T-helper 1 cell treated with Interleukin-12 subunit alpha and Interleukin-12 subunit beta and Interleukin-4 antibody, amounts not matched to agents 30 ng/mL and 1 ng/mL, for 36 hours (primary cell): Measurements from ENCODE around the gene PTPN7. TPM values are rescaled to one million over a fixed set of nuclear protein-coding genes. Genes with fewer than 3 reads are reported as not detected.
"Not testable (repeated sequence)": the region's sequence is repeated elsewhere in the genome, so short reads cannot be mapped to it uniquely, and the experiment has no call there.

Experiments used
- intact Hi-C: fragments of 100-400 bp; cut with micrococcal nuclease; formaldehyde crosslinking; loops from one replicate; pipeline ENCODE4 v1.15.1; 2024
- total RNA-seq: library from RNA; stranded (reverse); gene quantifications from 2 replicates; pipeline ENCODE4 v1.2.3, GENCODE V29; 2022

The PTPN7 gene
- total RNA-seq, 1 donor from 2014 or later: 302 TPM

DNA sequence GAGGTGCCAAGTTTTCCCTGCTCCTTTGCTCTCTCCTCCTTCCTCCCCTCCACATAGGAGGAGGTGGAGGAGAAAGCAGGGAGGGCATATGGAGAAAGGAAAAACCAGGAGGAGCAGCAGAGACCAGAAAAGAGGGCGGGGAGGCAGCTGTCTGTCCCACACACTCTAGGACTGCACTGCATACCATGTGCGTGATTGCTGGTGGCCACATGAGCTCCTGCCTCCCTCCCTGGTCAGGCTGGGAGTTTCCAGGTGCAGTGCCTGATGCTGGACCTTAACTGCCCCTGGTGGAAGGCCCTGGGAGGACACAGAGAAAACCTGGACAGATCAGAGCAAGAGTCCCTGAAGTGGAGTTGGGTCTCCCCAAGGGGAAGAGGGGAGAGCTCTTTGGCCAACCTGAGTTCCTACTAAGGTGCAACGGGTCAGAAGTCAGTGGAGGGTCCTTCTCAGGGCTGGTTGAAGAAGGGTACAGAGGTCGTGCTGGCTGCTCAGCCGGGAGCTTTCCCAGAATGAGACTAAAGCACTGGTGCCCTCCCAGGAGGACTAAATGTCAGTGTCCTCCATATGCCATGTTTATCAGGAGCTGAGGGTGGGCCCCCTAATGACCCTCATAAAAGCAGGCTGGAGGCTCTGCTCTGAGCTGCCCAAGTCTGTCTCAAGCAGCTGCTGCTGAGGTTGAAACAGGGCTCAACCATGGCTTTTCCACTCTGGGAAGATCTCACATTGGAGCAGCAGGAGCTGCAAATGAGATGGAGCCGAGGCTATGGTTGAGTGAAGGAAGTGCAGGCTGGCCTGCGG, 29.7 kb upstream of the PTPN7 start:
- intact Hi-C loops: loop anchor here (1.0 to 5.0 kb wide), 2 partner anchors 125 to 527 kb away; no protein-coding TSS in a partner anchor

DNA sequence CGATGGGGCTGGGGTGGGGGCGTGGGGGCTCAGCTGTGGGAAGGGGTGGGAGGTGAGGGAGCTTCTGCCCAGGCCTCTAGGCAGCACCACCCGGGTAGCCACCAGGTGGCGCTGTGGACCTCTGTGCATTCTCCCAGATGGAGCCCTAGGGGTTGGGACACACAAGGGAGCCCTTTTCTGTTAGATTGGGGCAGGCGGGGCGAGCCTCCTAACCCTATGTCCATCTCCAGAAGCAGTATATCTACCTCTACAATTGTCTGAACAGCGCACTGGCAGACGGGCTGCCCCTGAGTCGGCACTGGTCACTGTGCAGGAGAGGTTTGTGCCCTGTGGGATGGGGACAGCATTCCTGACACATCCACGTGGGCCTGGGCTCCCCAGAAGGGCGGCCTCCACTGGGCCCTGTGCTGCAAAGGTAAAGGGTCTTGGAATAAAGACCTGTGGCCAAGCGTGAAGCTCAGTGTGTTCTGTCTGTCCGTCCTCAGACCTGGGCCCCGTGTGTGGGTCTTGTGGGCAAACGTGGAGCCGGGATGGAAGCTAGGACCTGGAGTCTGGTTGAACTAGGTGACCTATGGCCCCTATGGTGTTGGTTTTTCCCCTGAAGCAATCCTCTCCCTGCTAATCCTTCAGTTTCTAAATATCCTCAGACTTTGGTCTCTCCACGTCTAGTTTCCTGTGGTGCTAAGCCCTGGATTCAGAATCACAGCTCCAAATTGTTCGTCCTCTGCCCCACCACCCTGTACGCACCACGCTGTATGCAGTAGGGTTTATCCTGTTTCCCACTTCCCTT, 28.8 kb upstream of the PTPN7 start:
- intact Hi-C loops: loop anchor here (1.0 to 5.0 kb wide), 2 partner anchors 126 to 528 kb away; no protein-coding TSS in a partner anchor

DNA sequence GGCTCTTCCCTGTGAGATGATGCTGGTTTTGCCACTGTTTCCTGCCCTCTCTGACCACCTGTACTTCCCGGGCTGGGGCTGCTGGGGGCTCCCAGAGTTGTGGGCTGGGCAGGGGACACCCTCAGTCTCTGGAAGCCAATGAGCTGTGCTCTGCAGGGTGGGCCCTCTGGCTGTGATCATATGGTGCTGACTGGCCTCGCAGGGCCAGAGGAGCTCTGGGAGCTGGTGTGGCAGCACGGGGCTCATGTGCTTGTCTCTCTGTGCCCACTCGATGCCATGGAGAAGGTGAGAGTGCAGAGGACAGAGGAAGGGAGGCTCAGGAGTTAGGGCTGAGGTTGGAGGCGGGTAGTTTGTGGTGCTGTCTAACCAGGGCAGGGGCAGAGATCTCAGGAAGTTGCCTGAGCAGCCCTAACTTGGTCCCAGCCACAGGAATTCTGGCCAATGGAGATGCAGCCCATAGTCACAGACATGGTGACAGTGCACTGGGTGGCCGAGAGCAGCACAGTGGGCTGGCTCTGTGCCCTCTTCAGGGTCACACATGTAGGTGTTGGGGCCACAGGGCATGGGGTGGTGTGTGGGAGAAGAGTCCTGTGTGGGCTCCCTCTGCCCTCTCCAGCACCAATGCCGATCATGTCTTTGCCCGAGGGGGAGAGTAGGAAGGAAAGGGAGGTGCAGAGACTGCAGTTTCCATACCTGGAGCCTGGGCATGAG, 27.4 kb upstream of the PTPN7 start:
- intact Hi-C loops: loop anchor here (5.0 kb wide), 1 partner anchor 529 kb away; no protein-coding TSS in a partner anchor

DNA sequence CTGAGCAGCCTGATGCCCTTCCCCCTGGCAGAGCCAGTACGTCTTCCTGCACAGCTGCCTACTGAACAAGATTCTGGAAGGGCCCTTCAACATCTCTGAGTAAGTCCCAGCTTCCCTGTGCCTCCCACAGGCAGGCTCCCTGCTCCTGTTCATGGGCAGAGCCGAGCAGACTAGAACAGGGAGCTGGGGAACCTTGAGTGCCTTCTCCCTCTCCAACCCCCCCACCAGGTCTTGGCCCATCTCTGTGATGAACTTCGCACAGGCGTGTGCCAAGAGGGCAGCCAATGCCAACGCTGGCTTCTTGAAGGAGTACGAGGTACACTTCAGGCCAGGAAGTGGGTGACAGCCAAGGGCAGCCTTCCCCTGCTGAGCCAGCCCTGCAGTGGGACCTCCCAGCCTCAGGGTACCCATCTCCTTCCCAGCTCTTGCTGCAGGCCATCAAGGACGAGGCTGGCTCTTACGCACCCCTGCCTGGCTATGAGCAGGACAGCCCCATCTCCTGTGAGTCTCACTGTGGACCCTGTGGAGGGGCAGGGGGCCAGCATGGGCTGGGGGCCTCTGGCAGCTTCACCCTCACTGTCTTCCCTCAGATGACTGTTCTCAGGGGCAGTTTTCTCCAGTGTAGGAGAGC, 26.8 kb upstream of the PTPN7 start:
- intact Hi-C loops: loop anchor here (5.0 kb wide), 1 partner anchor 530 kb away; no protein-coding TSS in a partner anchor

DNA sequence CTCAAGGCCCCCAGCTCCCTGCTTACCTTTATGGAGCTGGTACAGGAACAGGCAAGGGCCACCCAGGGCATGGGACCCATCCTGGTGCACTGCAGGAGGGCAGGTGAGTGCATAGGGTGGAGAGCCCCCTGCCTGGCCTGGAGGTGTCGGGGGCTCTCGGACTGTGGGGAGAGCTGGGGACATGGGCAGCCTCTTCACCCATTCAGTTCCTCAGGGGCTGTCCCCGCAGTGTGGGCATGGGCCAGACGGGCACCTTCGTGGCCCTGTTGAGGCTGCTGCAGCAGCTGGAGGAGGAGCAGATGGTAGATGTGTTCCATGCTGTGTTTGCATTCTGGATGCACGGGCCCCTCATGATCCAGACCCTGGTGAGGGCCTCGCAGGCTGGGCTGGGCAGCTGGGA, 25.9 kb upstream of the PTPN7 start:
- intact Hi-C loops: loop anchor here (5.0 kb wide), 1 partner anchor 531 kb away; no protein-coding TSS in a partner anchor

DNA sequence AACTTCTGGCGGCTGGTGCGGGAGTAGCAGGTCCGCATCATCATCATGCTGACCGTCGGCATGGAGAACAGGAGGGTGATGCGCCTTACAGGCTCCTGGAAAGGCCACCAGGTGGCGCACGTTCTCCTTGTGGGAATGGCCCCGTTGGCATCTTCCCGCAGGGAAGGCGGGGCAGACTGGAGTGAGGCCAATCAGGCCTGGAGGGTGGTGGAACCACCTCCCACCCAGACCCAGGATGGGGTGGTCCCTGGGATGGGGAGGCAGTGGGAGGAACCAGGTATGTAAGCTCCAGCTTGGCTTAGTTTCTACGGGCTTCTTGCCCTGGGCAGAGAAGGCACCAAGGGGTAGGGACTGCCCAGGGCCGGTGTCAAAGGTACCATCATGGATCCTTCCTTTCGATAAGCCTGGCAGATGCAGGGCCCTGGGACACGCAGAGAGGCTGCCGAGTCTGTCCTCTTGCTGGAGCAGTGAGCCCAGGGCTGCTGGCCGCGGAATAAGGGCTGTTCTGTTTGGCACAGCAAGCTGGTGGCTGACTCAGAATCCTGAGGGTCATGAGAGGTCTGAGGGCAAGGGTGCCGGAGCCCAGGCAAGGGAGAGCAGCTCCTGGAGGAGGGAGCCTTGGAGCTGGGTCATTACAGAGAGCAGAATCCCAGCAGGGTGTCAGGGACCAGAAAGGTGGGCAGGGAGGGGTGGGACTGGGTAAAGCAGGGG, 24.5 kb upstream of the PTPN7 start:
- intact Hi-C loops: loop anchor here (1.0 to 5.0 kb wide), 4 partner anchors 21 to 532 kb away; no protein-coding TSS in a partner anchor

DNA sequence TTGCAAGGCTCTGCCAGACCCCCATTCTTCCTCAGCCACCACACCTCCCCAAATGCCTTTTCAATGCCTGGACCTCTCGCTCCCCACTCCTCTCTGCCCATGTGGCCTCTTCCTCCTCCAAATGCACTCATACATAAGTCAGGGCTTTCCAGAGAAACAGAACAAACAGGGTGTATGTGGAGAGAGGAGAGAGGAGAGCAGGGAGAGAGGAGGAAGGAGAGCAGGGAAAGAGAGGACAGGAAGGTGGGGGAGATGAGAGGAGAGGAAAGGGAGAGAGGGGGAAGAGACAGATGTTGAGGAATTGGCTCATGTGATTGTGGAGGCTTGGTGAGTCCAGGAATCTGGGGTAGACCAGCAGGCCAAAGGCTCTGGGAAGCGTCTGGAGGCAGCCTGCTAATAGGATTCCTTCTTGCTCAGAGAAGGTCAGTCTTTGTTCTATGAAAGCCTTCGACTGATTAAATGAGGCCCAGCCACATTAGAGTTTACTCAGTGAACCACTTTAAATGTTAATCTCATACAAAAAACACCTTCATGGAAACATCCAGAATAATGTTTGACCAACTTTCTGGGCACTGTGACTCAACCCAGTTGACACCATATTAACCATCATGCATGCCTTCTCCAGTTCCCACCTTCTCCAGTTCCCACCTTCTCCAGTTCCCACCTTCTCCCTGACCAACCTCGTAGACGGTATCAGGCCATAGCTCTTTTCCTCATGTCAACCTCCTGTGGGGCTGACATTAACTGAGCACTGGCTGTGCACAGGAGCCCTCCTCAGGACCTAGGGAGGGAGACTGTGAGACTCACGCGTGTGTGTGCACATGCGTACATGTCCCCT, 21.9 kb upstream of the PTPN7 start:
- intact Hi-C loops: no loop called here

GRCh38 chr1:202181586-202181985, 21.2 kb upstream of the PTPN7 start:
- intact Hi-C loops: no loop called here

DNA sequence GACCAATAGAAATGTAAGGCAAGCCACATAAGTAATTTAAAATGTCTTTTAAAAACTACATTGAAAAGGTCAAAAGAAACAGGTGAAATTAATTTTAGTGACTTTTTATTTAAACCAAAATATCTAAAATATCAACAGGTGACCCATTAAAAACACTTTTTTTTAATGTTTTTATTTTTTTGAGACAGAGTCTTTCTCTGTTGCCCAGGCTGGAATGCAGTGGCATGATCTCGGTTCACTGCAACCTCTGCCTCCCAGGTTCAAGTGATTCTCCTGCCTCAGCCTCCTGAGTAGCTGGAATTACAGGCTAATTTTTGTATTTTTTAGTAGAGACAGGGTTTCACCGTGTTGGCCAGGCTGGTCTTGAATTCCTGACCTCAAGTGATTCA, 20.3 kb upstream of the PTPN7 start:
- intact Hi-C loops: not testable (repeated sequence)

DNA sequence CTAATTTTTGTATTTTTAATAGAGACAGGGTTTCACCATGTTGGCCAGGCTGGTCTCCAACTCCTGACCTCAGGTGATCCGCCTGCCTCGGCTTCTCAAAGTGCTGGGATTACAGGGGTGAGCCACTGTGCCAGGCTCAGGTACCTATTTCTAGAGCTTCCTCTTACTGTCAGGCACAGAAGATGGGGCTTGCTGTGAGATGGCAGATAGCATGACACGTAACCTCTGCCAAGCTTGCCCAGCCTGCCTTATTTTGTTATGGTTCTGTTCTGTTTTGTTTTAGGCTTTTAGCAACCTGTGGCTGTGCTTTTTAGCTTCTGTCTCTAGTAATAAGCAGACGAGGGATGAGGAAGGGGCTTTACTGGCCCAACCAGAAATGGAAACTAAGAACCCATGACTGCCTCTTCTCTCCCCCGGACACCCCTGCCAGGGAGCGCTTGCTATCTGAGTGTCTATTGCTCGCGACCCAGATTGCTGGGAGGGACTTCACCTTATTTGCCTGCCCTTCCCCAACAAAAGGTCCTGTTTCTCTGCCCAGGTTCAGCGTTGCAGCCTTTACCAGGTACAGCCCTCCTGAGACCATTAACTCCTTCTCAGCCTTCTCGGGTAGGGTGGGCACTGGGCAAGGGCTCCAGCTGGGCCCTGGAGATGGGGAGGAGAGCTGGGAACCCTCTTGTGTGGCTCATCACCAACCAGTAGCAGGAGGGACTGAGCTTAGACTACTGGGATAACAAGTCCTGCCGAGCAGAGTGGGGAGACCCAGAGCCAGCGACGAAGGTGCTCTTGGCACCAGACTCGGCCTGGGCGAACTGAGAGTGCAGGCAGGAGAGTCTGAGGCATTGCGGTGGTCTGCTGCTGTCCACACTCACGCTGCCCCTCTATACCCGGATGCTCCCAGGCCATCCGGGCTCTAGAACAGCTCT, 19.7 kb upstream of the PTPN7 start:
- intact Hi-C loops: no loop called here

GRCh38 chr1:202176949-202177927, 16.8 kb upstream of the PTPN7 start:
- intact Hi-C loops: no loop called here

DNA sequence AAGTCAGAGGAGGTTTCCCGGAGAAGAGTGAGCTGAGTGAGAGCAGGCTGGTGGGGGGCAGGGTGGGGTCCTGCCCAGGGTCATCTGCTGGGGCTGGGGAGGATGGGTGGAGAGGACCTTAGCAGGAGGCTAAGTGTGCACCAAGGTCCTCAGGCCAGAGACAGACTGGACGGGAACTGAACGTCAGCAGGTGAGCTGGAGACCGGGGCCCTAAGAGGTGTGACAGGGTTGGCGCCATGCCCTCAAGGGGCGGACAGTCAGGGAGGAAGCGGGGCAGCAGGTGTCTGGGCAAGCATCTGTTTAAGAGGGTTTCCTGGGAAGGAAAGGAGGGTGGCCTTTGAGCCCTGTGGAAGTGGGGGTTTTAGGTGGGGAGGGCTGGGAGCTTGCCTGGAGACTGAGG, 13.6 kb upstream of the PTPN7 start:
- intact Hi-C loops: no loop called here

DNA sequence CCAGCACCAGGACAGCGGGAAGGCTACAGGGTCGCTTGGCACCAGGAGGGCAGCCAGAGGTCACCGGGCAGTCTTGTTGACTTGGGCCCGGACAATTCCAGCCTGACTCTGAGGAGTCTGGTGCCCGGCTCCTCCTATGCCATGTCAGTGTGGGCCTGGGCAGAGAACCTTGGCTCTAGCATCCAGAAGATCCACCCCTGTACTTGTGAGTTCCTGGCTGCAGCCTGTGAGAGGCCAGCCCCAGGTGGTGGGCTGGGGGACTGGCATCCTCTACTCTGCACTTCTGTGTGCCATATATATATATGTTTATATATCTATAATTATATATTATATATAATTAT, 11.6 kb upstream of the PTPN7 start:
- intact Hi-C loops: no loop called here

DNA sequence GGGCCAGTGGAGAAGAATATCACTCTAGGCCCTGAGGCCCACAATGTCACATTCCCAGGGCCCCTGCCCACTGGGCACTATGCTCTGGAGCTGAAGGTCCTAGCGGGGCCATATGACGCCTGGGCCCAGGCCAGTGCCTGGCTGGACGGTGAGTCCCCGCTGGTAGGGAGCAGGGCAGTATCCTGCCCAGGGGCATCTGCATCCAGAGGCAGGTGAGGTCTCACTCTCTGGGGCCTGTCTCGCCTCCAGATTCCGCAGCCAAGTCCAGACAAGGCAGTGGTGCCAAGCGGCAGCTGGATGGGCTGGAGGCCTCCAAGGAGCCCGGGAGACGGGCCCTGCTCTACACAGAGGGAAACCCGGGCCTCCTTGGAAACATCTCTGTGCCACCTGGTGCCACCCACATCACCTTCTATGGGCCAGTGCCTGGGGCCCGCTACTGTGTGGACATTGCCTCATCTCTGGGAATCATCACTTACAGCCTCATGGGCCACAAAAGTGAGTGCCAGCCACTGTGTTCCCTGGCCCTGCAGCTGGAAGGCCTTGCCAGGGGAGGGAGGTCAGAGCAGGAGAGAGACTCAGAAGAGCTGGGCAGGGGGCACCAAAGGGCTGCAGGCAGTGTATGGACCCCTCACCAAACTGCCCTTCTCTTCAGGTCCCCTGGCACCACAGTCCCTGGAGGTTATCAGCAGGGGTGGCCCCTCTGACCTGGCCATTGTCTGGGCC, 11.1 kb upstream of the PTPN7 start:
- intact Hi-C loops: no loop called here

DNA sequence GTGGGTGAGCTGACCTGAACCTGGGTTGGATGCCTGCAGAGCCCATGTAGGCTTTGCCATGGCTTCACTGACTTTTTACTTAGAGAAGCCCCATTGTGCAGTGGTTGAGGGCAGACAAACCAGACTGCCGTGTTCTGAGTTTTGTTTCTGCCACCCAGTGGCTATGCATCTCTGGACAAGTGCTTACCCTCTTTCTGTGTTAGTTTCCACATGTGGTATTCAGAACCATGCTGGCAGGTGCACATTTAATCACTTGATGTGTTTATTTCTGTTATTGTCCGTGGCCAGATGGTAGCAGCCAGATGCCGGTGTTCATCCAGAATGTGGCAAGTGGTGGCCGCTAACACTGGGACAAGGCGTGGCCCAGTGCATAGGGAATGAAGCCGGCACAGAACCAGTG, 10.3 kb upstream of the PTPN7 start:
- intact Hi-C loops: no loop called here

GRCh38 chr1:202168861-202169260, 8.5 kb upstream of the PTPN7 start:
- intact Hi-C loops: loop anchor here (10.0 kb wide), 3 partner anchors 636 to 1156 kb away; partner anchors contain the start of genes KDM5B and TMEM183A
